Activated gamma-delta T cell treated with Interleukin-2 at 50 U/mL for 16 hours (primary cell): ENCODE results near the gene SYS1.

Source experiments
- DNase-seq: peaks from one replicate; pipeline ENCODE4 v3.0.0-alpha.2; 2020

The SYS1 gene

GRCh38 chr20:45358282-45359068, 4.5 kb upstream of the SYS1 start:
- DNase-seq = no peak

DNA sequence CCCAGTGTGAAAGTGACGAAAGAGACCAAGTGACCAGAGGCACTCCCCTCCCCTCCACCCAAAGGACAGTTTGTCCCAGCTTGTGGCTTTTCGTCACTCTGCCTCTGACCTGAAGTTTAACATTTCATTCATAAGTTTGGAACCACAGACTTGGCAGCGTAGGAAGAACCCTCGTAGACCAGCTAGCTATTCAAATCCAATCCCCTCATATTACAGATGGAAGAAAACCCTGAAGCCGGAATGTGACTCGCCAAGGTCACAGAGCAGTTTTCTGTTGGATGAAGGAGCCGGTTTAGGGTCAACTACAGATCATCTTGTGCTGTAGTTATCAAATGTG, 3.9 kb upstream of the SYS1 start:
- no peak for DNase-seq

DNA sequence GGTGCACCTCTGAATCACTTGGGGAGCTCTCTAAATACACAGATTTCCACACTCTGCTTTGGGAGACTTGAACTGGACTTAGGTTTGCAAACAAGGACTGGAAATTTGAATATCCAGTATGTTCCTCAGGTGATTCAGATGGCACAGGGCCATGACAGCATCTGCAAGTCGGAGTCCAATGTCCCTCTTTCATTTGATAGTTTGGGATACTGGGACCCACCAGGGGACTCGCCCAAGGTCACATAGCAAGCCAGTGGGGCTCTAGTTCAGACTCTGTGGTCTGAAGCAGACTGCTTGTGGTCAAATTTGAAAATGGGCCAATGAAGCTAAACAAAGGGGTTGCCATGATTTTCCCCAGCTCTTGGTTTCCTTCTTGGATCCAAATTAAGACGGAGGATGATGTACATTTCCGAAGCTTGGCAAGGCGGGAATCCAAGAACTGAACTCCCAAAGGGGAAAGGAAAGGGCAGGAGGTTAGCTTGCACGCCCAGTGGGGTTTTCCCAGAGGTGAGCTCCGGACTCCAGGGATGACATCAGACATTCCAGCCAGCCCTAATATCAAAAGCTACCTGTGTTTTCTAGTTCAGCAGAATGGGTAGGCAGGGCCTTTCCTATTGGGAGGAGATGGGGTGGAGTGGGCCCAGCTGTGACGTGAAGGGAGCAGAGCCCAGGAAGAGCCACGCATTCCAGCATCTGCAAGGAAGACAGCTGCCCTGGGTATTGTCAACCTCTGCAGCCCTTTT, 3.4 kb upstream of the SYS1 start:
- DNase-seq = no peak

DNA sequence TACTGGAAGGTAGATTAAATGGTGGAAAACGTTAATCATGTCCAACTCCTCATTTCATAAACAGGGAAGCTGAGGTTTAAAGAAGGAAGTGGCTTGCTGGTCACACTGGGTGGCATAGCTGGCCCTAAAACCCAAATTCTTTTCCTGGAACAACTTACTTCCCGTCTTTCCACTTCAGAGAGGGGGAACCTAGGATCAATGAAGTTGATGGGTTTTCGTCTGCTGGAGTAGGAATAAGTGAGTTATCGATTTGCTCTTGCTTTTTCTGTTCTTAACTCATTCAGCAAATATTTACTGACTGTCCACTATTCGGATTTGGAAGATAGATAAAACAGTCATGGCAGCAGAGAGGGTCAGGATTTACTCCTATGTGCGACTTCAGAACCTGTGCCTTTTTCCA, 1.2 kb upstream of the SYS1 start:
- no peak for DNase-seq

GRCh38 chr20:45363611-45364492, 896 bp downstream of the SYS1 start:
- DNase-seq = no peak

- no peak for DNase-seq
Measured at GRCh38 chr20:45365444-45365970, 2.6 kb downstream of the SYS1 start.

DNA sequence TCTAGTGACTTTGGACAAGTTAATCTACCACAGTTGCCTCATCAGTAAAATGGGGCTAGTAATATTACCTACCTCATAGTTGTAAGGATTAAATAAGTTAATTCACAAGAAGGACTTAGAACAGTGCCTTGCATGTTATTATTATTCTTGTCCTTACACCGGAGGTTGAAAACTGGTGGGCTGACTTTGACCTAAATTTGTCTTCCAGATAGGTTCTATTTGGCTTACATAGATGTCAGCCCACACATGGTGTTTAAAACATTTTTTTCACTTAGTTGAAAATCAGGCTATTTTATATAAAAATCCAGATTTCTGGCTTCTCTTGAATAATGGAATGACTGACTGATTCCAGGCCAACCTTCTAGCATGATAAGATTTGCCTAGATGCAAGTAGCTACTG, 3.2 kb downstream of the SYS1 start:
- DNase-seq = no peak

- no peak for DNase-seq
Measured at GRCh38 chr20:45366631-45367030, 3.7 kb downstream of the SYS1 start.

GRCh38 chr20:45367126-45367525, 4.2 kb downstream of the SYS1 start:
- no peak for DNase-seq

- peak; percentile 22 for DNase-seq
Measured at GRCh38 chr20:45368221-45368980, 5.4 kb downstream of the SYS1 start.

DNA sequence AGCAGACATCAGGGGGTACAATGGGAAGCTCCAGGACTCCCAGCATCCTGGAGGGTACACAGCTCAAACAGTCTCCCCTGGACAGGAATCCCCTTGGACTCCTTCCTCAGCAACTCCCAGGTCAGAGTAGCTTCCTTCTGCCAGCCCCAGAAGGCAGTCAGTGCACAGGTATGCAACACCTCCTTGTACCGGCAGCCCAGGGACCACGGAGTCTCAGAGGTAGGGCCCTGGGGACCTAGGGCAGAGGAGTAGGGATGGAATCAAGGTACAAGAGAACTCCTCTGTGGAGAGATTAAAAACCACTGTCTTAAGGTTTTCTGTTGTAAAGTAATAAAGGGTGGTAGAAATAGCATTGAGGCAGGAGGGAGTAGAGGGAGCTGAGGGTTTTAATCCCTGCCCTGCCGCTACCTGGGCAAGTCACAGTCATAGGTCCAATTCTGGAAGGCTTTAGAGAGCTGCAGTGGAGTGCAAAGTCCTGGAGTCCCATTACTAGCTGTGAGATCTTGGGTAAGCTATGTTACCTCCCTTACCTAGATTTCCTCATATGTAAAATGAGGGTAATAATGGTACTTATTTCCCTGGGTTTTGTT, 7.7 kb downstream of the SYS1 start:
- no peak for DNase-seq

GRCh38 chr20:45372241-45372640, 9.3 kb downstream of the SYS1 start:
- no peak for DNase-seq

- no peak for DNase-seq
Measured at GRCh38 chr20:45372646-45373352, 9.8 kb downstream of the SYS1 start.

DNA sequence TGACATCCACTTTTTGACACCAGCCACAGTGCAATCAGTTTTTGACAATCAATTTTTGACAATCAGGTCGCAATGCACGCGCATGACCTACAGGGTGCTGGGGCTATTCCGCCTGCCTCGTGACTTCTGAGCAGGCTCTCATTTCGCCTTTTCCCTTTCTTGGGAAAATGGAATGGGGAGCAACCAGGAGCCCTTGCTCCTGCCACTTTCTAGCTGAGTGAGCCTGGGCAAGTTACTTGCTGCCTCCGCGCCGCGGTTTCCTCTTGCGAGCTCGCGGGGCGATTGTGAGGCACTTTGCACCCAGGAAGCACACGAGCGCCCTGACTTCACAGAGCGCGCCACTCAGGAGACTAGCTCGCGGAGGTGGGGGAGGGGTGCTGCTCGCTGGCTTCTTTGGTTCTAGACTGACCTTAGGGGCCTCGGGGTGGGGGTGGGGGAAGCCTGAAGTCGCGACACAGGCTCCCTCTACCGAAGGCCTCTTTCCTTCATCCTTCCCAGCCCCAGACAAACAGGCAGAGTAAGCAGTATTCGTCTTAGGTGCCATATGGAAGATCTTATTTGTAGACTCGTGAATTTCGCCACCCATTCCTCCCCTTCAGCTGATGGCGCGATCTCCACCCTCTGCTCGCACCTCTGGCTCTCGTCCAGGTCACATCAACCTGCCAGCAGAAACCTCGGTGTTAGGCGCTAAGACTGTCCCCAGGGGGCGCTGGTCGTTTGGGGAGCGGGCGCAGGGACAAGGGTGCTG, 10.6 kb downstream of the SYS1 start:
- peak; percentile 90 for DNase-seq

DNA sequence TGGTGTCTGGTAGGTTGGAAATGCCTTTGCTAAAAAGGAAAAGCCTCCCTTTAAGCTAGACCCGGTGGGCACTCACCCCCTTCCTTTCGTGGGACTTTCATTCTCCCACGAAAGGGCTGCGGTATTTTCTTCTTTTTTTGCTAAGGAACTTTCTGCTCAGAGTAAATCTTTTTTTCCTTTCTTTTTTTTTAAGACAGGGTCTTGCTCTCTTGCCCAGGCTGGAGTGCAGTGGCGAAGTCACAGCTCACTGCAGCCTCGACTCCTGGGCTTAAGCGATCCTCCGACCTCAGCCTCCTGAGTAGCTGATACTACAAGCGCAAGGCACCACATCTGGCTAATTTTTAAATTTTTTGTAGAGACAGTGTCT, 11.1 kb downstream of the SYS1 start:
- DNase-seq = no peak

DNA sequence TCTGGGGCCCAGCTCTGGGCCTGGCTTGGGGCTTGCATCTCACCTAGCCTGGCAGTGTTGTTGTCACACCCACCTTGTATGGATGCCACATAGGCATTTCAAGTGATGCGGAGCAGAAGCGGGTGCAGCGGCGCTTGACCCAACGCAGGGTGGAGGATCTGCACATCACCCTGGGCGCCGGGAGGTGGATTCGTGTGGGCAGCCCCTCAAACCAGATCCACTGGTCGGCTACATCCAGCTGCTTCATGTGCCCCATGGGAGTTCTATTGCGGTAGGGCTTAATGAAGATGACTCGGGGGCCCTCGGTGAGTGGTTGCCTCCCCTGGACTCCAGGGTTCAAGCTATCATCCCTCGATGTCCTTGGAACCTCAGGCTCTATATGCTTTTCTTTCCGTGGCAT, 12.0 kb downstream of the SYS1 start:
- no peak for DNase-seq

DNA sequence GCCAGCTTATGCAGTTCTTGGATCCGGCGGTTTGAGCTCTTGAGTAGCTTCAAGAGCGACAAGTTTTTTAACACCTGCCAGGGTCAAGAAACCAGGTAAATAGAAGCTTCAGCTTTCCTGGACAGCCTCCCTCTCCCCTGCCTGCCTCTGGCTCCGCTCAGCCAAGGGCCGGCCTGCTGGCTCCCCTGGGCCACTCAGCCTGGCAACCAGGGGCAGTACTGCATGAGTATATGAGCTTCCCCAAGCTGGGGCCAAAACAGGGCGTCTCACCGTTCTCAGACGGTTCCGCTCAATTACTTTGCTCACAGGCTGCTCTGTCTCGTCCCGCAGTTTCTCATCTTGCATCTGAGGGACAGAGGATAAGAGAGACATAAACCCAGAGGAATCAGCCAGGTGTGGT, 14.3 kb downstream of the SYS1 start:
- DNase-seq = no peak

DNA sequence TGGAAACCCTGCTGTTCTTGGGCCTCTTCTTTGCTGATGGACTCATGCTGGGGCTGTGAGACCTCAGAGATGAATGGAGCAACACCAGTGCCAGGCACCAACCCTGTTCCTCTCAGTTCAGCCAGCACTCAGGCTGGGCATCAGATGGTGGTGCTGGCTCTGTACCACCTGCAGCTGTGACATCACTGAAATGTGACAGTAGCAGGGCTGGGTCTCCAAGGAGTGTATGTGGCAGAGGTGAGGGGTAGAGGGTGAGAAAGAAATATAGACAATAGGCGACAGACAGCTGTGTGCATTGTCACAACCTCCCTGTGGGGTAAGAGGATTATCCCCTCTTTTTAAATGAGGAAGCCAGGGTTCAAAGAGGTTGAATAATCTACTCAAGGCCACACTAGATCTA, 15.2 kb downstream of the SYS1 start, which contains the start of gene TP53TG5:
Gene TP53TG5 (minus strand): TSS at position 135 of the 400 bp plus-strand sequence. CDS start 89 bp downstream, at position 46.
- no peak for DNase-seq

- DNase-seq = no peak
Measured at GRCh38 chr20:45387274-45387673, 24.3 kb downstream of the SYS1 start.

DNA sequence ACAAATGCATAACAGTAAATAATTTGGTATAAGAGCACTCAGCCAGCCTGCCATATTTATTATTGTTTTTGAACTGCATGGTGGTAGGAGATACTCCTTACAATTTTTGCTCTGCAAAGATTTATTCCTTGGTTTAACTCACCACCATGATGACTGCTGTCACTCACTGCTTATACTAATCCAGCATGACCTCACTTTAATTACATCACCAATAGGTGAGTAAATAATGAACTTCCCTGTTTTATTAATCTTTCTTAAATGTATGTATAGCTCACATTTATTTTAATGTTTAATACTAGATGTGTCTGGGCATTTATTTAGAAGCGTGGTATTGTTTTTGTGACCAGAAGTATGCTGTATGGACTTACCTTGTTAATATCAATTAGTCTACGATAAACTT, 28.0 kb downstream of the SYS1 start:
- no peak for DNase-seq

GRCh38 chr20:45391559-45391958, 28.6 kb downstream of the SYS1 start:
- DNase-seq = no peak
